T-cell (primary cell): ENCODE results near the gene ZNF648. TPM values are rescaled to one million over a fixed set of nuclear protein-coding genes. Genes with fewer than 3 reads are reported as not detected.

ENCODE experiments used
- ATAC-seq, 4 experiments: fragments of 200-7000 bp in 3 of 4; fragments of 150-1000 bp in 1 of 4; cut with Tn5 transposase; replicated peaks in 1 of 4; 1 replicate in 3 of 4; 2 replicates in 1 of 4; pipeline ENCODE4 v1.10.0; 2021; ENCODE audit warnings: moderate library complexity in 3 of 4, mild to moderate bottlenecking in 2 of 4, moderate number of reproducible peaks in 1 of 4
- CTCF ChIA-PET, 2 donors: fragments of 300-600 bp; sonication (Branson Sonifier 250); formaldehyde crosslinking; loops; one replicate each; lab custom pipeline; 2022; ENCODE audit warnings: antibody characterized with exemption in 2 of 2; lab: Charles Lee
- POLR2A ChIA-PET, 2 donors: fragments of 300-600 bp; sonication (Branson Sonifier 250); formaldehyde crosslinking; loops; one replicate each; lab custom pipeline; 2022; ENCODE audit warnings: antibody characterized with exemption in 2 of 2; lab: Charles Lee
- DNase-seq, 35 experiments: peaks; one replicate each; pipeline versions ENCODE4 v3.0.0 to v3.0.0-alpha.2; 2013 to 2023
- H3K27ac ChIP-seq: one replicate; pipeline ENCODE4 v1.5.1; 2013; ENCODE audit warnings: low read length
- H3K27me3 ChIP-seq, 2 experiments: replicated peaks in 1 of 2; 1 replicate in 1 of 2; 2 replicates in 1 of 2; pipeline versions ENCODE4 v1.6.1 to v1.7.0; 2013; ENCODE audit warnings: low read length in 1 of 2, mixed read lengths in 1 of 2; ENCODE audit not compliant: control insufficient read depth in 2 of 2, insufficient read depth in 2 of 2; ENCODE audit errors: extremely low read depth in 1 of 2
- H3K36me3 ChIP-seq, 2 donors: 1 replicate in 1 of 2; 2 replicates in 1 of 2; pipeline versions ENCODE4 v1.6.1 to v1.7.0; 2013; ENCODE audit warnings: low read length in 1 of 2; ENCODE audit not compliant: control insufficient read depth in 2 of 2, insufficient read depth in 1 of 2; ENCODE audit errors: extremely low read depth in 1 of 2
- H3K4me1 ChIP-seq, 2 experiments: 1 replicate in 1 of 2; 2 replicates in 1 of 2; pipeline versions ENCODE4 v1.6.1 to v1.7.0; 2013; ENCODE audit warnings: low read length in 2 of 2, mixed read lengths in 1 of 2; ENCODE audit not compliant: insufficient read depth in 2 of 2, control insufficient read depth in 1 of 2; ENCODE audit errors: extremely low read depth in 1 of 2
- H3K4me3 ChIP-seq, 2 donors: 1 replicate in 1 of 2; 2 replicates in 1 of 2; pipeline versions ENCODE4 v1.5.1 to v1.7.0; 2013; ENCODE audit warnings: mild to moderate bottlenecking in 2 of 2, low read length in 1 of 2, moderate library complexity in 1 of 2; ENCODE audit not compliant: control insufficient read depth in 1 of 2; ENCODE audit errors: extremely low read depth in 1 of 2
- H3K9me3 ChIP-seq: 2 replicates; pipeline ENCODE4 v1.7.0; 2013
- H3K27ac Mint-ChIP-seq, 2 donors: one replicate each; pipeline ENCODE4 v1.8.0; 2020 to 2021; ENCODE audit warnings: mild to moderate bottlenecking in 2 of 2, mixed read lengths in 2 of 2
- H3K27me3 Mint-ChIP-seq, 2 donors: one replicate each; pipeline ENCODE4 v1.8.0; 2021 to 2022; ENCODE audit warnings: mixed read lengths in 2 of 2
- H3K36me3 Mint-ChIP-seq: one replicate; pipeline ENCODE4 v1.8.0; 2021; ENCODE audit warnings: mixed read lengths
- H3K4me1 Mint-ChIP-seq, 3 donors: one replicate each; pipeline ENCODE4 v1.8.0; 2020 to 2022; ENCODE audit warnings: mixed read lengths in 3 of 3, mild to moderate bottlenecking in 1 of 3
- H3K4me3 Mint-ChIP-seq, 3 donors: one replicate each; pipeline ENCODE4 v1.8.0; 2020 to 2022; ENCODE audit warnings: mild to moderate bottlenecking in 3 of 3, mixed read lengths in 3 of 3, moderate library complexity in 3 of 3
- H3K9me3 Mint-ChIP-seq, 3 donors: one replicate each; pipeline ENCODE4 v1.8.0; 2020 to 2022; ENCODE audit warnings: mixed read lengths in 3 of 3
- WGBS: methylation state at CpG from one replicate; pipeline ENCODE4 v1.1.5; 2013; ENCODE audit warnings: missing lambda C conversion rate; ENCODE audit not compliant: insufficient coverage; 5-methylcytosine and 5-hydroxymethylcytosine counted together
- total RNA-seq, 35 experiments: library from RNA in 6 of 35; stranded (reverse) in 6 of 35; fragments of 120-200 nt in 1 of 35; gene quantifications; one replicate each; pipeline versions ENCODE4 v1.2.1 to v1.2.4 and lab custom pipeline; 2013 to 2026

The ZNF648 gene
- total RNA-seq, 5 donors from 2014 or later (not counting 1 experiment from before 2014, with no cell fraction given), result not detected

DNA sequence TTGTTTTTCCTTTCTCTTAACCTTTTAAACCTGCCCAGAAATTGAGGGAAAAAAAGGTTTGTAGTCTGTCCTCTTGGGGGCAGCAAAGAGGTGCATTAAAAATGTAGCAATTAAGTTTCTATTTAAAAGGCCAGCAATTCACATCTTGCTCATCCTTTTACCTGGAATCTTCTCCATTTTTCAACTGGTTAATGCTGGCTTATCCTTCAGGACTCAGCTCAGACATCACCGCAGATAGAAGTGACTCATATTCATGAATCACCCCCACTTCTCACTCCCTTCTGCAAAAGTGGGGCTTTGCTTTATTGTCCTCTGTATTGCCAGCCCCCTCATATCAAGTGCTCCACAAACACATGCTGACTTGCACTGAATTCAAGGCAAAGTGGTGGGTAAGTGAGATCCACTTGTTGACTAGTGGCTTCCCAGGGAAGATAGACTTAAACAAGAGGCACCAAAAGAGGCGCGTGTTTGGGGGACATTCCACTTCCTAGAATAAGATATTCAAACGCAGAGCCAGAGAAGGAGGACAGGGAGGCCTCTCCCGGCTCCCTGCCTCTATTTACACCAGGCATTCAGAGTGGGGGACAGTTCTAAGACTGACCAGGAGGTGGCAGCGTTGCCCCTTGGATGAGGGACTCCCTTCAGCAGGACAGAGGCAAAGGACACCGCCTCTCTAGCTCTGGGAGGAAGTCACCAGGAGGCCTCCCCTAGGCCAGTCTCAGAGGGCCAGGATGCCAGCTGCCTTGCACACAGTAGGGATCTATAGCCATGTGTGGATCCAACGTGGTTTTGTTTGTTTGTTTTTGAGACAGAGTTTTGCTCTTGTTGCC, 23.2 kb upstream of the ZNF648 start:
- CTCF ChIA-PET, result interaction anchor here (0.7 to 3.2 kb wide), 13 partner anchors 9 to 510 kb away, joined by 3 to 32 read pairs (median 4); no protein-coding TSS in a partner anchor
- H3K4me1 ChIP-seq, result peaks cover 22 to 51% of the 10 kb centered on the region in 2 experiments
- H3K36me3 ChIP-seq, result no peaks in the 10 kb centered on the region
- peak overlapping the region; percentile 91 to 95 for H3K27ac Mint-ChIP-seq
- H3K9me3 Mint-ChIP-seq, result no peaks in the 10 kb centered on the region
- no peaks in the 10 kb centered on the region for H3K36me3 Mint-ChIP-seq
- ATAC-seq (peak; percentile 68 to 76 (median 74)), DNase-seq (peak; percentile 38 to 85 (median 67))
- H3K4me3 ChIP-seq, result no peak overlapping the region
- peaks cover 44 to 49% (median 49%) of the 10 kb centered on the region in 3 donors for H3K4me1 Mint-ChIP-seq
- H3K27me3 ChIP-seq, result no peaks in the 10 kb centered on the region
- peak overlapping the region; percentile 25 for H3K27ac ChIP-seq
- POLR2A ChIA-PET, result no interaction called here
- 24% methylated on average over 6 of the region's 8 CpGs for WGBS
- H3K27me3 Mint-ChIP-seq, result no peaks in the 10 kb centered on the region
- no peaks in the 10 kb centered on the region for H3K9me3 ChIP-seq
- H3K4me3 Mint-ChIP-seq, result peak overlapping the region in 2 of 3 donors; percentile 37 to 39

DNA sequence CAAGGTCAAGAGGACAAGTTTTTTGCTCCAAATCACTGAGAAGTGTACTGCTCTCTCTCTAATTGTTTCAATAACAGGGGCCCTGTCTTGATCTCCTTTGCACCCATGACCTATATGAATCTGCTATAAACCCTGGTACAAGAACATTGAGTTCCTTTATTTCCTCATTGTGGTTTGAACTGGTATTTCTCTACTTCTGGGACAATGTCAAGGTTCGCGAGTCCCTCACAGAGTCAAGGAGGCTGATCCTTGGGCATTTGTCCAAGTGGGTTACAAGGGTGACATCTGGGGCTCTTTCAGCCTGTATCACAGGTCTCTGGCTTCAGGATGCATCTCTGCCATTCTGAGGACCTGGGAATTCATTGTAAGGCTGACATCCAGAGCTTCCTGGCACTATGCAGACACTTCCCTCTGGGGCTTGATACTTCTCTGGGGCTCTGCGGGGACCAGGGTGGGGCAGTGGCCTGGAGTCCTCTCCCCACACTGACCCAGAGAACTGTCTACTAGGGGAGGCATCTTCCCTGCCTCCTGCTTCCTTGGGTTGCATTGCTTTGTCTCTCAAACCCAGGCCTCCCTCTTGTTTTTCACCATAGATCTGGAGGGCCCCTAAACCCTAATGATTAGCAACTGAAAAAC, 22.5 kb upstream of the ZNF648 start:
- CTCF ChIA-PET, result interaction anchor here (1.5 to 3.2 kb wide), 5 partner anchors 59 to 315 kb away, joined by 6 to 32 read pairs (median 11); no protein-coding TSS in a partner anchor
- no peaks in the 10 kb centered on the region for H3K9me3 ChIP-seq
- Mint-ChIP-seq H3K27ac (no peak overlapping the region), H3K27me3 (no peaks in the 10 kb centered on the region), H3K4me1 (peaks cover 39 to 43% (median 43%) of the 10 kb centered on the region in 3 donors), H3K36me3 (no peaks in the 10 kb centered on the region), H3K9me3 (no peaks in the 10 kb centered on the region), H3K4me3 (no peak overlapping the region)
- H3K27me3 ChIP-seq, result no peaks in the 10 kb centered on the region
- H3K36me3 ChIP-seq, result no peaks in the 10 kb centered on the region
- POLR2A ChIA-PET, result no interaction called here
- 83% methylated on average over 3 of the region's 3 CpGs for WGBS
- peaks cover 20 to 43% of the 10 kb centered on the region in 2 experiments for H3K4me1 ChIP-seq
- H3K4me3 ChIP-seq, result no peak overlapping the region
- no peak overlapping the region for H3K27ac ChIP-seq
- DNase-seq (no peak), ATAC-seq (no peak)

DNA sequence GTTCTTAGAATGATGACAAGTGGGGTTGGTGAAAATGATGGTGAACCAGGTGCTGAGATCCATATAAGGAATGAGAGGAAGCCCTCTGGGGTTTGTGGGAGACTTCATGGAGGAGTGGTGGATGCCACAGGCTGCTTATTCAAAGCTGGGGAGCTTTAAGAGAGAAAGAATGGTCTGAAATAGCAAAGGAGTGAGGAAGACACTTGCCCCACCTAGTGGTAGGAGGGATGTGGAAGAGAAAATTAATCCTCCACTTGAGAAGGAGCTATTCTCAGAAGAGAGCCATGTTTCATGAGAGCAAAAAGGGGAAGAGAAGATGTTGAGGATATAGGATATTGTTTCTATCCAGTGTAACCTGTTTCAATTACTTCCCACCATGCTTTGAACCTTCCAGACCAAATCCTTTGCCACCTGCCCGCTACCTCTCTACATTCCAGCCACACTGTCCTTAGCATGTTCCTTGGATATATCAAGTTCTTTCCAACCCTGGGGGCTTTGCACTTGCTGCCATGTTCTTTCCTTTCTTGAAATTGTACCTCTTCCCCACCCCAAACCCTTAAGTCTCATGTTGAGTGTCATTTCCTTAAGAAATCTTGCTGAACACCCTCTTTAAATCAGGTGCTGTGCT, 19.6 kb upstream of the ZNF648 start:
- Mint-ChIP-seq H3K4me3 (no peak overlapping the region), H3K27ac (no peak overlapping the region), H3K36me3 (no peaks in the 10 kb centered on the region), H3K27me3 (no peaks in the 10 kb centered on the region), H3K4me1 (peaks cover 10 to 15% (median 14%) of the 10 kb centered on the region in 3 donors), H3K9me3 (no peaks in the 10 kb centered on the region)
- Histone ChIP-seq H3K27ac (no peak overlapping the region), H3K9me3 (no peaks in the 10 kb centered on the region), H3K4me1 (peaks cover 0 to 14% of the 10 kb centered on the region in 2 experiments), H3K4me3 (no peak overlapping the region), H3K27me3 (no peaks in the 10 kb centered on the region), H3K36me3 (no peaks in the 10 kb centered on the region)
- DNase-seq (peak in 5 of 35 experiments; percentile 15 to 62 (median 28)), ATAC-seq (peak in 1 of 4 experiments; percentile 25)
- CTCF ChIA-PET, result interaction anchor here (0.5 to 1.5 kb wide), 25 partner anchors 9 to 603 kb away, joined by 3 to 18 read pairs (median 4); no protein-coding TSS in a partner anchor
- POLR2A ChIA-PET, result interaction anchor here in 1 of 2 donors (0.7 kb wide), 1 partner anchor 53 kb away, joined by 3 read pairs; no protein-coding TSS in a partner anchor
- 100% methylated on average over 1 of the region's 1 CpG for WGBS

DNA sequence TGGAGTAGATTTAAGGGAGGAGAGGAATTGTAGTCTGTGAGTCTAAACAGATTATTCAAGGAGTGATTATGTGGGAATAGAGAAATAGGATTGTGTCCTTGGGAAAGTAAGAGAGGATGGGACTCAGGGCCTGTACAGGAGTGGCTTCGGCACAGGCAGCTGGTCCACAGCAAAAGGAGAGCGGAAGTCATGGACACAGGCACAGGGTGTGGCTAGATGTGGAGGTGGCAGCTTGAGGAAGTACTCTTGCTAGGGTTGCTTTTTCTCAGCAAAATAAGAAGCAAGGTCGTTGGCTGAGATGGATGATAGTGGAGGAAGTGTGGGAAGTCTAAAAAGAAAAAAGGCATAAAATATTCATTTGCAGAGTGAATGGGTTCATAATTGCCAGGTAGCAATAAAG, 18.5 kb upstream of the ZNF648 start:
- peaks cover 7% of the 10 kb centered on the region in 3 donors for H3K4me1 Mint-ChIP-seq
- no peak overlapping the region for H3K27ac Mint-ChIP-seq
- ChIA-PET CTCF (interaction anchor here (1.0 to 1.5 kb wide), 11 partner anchors 10 to 602 kb away, joined by 3 to 7 read pairs (median 4); partner anchors contain the start of gene TEDDM1 (in 1 of the 2)), POLR2A (no interaction called here)
- H3K4me3 Mint-ChIP-seq, result no peak overlapping the region
- H3K36me3 Mint-ChIP-seq, result no peaks in the 10 kb centered on the region
- 62% methylated on average over 3 of the region's 3 CpGs for WGBS
- ATAC-seq (no peak), DNase-seq (no peak)
- Histone ChIP-seq H3K4me1 (peaks cover 0 to 5% of the 10 kb centered on the region in 2 experiments), H3K27ac (no peak overlapping the region), H3K4me3 (no peak overlapping the region), H3K36me3 (no peaks in the 10 kb centered on the region), H3K27me3 (peaks cover 0 to 4% of the 10 kb centered on the region in 2 experiments), H3K9me3 (no peaks in the 10 kb centered on the region)
- no peaks in the 10 kb centered on the region for H3K27me3 Mint-ChIP-seq
- no peaks in the 10 kb centered on the region for H3K9me3 Mint-ChIP-seq

DNA sequence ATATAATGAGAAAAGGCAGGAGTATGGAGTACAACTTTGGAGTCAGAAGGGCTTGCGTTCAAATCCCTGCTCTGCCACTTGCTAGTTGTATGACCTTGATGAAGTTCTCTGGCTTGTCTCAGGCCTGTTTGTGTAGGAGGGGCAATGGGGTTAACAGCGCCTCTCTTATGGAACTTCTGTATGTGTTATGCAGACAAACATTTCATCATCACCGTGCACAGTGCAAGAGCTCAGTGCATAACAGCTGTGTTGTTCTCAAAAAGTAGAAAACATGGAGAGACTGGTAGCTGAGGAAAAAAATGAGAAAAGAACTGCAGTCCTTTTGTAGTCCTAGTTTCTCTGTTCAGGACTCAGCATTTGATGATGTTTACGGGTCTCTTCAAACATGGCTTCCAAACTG, 10.4 kb upstream of the ZNF648 start:
- peaks cover under 1 to 28% of the 10 kb centered on the region in 2 experiments for H3K27me3 ChIP-seq
- no peak for ATAC-seq
- no peaks in the 10 kb centered on the region for H3K9me3 ChIP-seq
- 100% methylated on average over 2 of the region's 4 CpGs for WGBS
- no peaks in the 10 kb centered on the region for H3K9me3 Mint-ChIP-seq
- H3K4me1 Mint-ChIP-seq, result peaks cover 3 to 11% (median 4%) of the 10 kb centered on the region in 3 donors
- no peak overlapping the region for H3K27ac Mint-ChIP-seq
- DNase-seq, result no peak
- H3K4me3 Mint-ChIP-seq, result no peak overlapping the region
- ChIA-PET CTCF (interaction anchor here in 1 of 2 donors (1.3 kb wide), 1 partner anchor 9 kb away, joined by 4 read pairs; no protein-coding TSS in a partner anchor), POLR2A (no interaction called here)
- H3K4me1 ChIP-seq, result peaks cover 0 to 4% of the 10 kb centered on the region in 2 experiments
- H3K36me3 Mint-ChIP-seq, result no peaks in the 10 kb centered on the region
- no peak overlapping the region for H3K27ac ChIP-seq
- no peaks in the 10 kb centered on the region for H3K36me3 ChIP-seq
- H3K27me3 Mint-ChIP-seq, result peaks cover 19 to 26% of the 10 kb centered on the region in 2 donors
- no peak overlapping the region for H3K4me3 ChIP-seq
